Activated CD8-positive, alpha-beta memory T cell treated with anti-CD3 and anti-CD28 coated beads, Interleukin-2, amount 10 ng/mL, durations not matched to agents 7 days and 5 days (primary cell): Measurements from ENCODE around the gene TMEFF2. TPM values are rescaled to one million over a fixed set of nuclear protein-coding genes. Genes with fewer than 3 reads are reported as not detected.

Experiments
- ATAC-seq: fragments of 150-1000 bp; cut with Tn5 transposase; one replicate; pipeline ENCODE4 v1.10.0; 2021; ENCODE audit warnings: moderate library complexity
- CTCF ChIA-PET: fragments of 350-600 bp; sonication (Branson Sonifier 250); formaldehyde crosslinking; loops from one replicate; lab custom pipeline; 2021; ENCODE audit warnings: antibody characterized with exemption; lab: Charles Lee
- DNase-seq: peaks from one replicate; pipeline ENCODE4 v3.0.0-alpha.2; 2020
- H3K27ac Mint-ChIP-seq: one replicate; pipeline ENCODE4 v1.8.0; 2021; ENCODE audit warnings: mild to moderate bottlenecking, mixed read lengths
- H3K27me3 Mint-ChIP-seq: one replicate; pipeline ENCODE4 v1.8.0; 2021; ENCODE audit warnings: mixed read lengths
- H3K36me3 Mint-ChIP-seq: one replicate; pipeline ENCODE4 v1.8.0; 2021; ENCODE audit warnings: mild to moderate bottlenecking, mixed read lengths
- H3K4me1 Mint-ChIP-seq: one replicate; pipeline ENCODE4 v1.8.0; 2021; ENCODE audit warnings: mixed read lengths
- H3K4me3 Mint-ChIP-seq: one replicate; pipeline ENCODE4 v1.8.0; 2021; ENCODE audit warnings: mild to moderate bottlenecking, moderate library complexity, mixed read lengths
- H3K9me3 Mint-ChIP-seq: one replicate; pipeline ENCODE4 v1.8.0; 2022; ENCODE audit warnings: low read depth, mixed read lengths
- total RNA-seq, 2 experiments: library from RNA; stranded (reverse); gene quantifications; one replicate each; pipeline ENCODE4 v1.2.3, GENCODE V29; 2021

The TMEFF2 gene
- total RNA-seq, 2 experiments from 2014 or later, result not detected

- ATAC-seq (no peak), DNase-seq (no peak)
- CTCF ChIA-PET, result interaction anchor here (0.5 to 1.3 kb wide), 2 partner anchors 30 to 98 kb away, joined by 3 read pairs; no protein-coding TSS in a partner anchor
- Mint-ChIP-seq H3K27me3 (peaks cover 22% of the 10 kb centered on the region), H3K36me3 (no peaks in the 10 kb centered on the region), H3K4me1 (no peaks in the 10 kb centered on the region), H3K4me3 (no peak overlapping the region), H3K27ac (no peak overlapping the region), H3K9me3 (no peaks in the 10 kb centered on the region)
These were observed 130.3 kb downstream of the TMEFF2 start for GRCh38 chr2:192064459-192064858.

GRCh38 chr2:192060161-192060560, 134.6 kb downstream of the TMEFF2 start:
- CTCF ChIA-PET, result no interaction called here
- Mint-ChIP-seq H3K4me3 (no peak overlapping the region), H3K36me3 (no peaks in the 10 kb centered on the region), H3K9me3 (no peaks in the 10 kb centered on the region), H3K4me1 (no peaks in the 10 kb centered on the region), H3K27me3 (peaks cover 17% of the 10 kb centered on the region), H3K27ac (no peak overlapping the region)
- DNase-seq (no peak), ATAC-seq (no peak)

GRCh38 chr2:192059266-192059665, 135.5 kb downstream of the TMEFF2 start:
- H3K4me1 Mint-ChIP-seq, result no peaks in the 10 kb centered on the region
- DNase-seq (no peak), ATAC-seq (no peak)
- H3K36me3 Mint-ChIP-seq, result no peaks in the 10 kb centered on the region
- H3K27ac Mint-ChIP-seq, result no peak overlapping the region
- H3K9me3 Mint-ChIP-seq, result no peaks in the 10 kb centered on the region
- H3K4me3 Mint-ChIP-seq, result no peak overlapping the region
- CTCF ChIA-PET, result no interaction called here
- peaks cover 17% of the 10 kb centered on the region for H3K27me3 Mint-ChIP-seq

- H3K9me3 Mint-ChIP-seq, result no peaks in the 10 kb centered on the region
- CTCF ChIA-PET, result no interaction called here
- no peaks in the 10 kb centered on the region for H3K4me1 Mint-ChIP-seq
- no peak overlapping the region for H3K27ac Mint-ChIP-seq
- H3K36me3 Mint-ChIP-seq, result no peaks in the 10 kb centered on the region
- DNase-seq (no peak), ATAC-seq (no peak)
- H3K27me3 Mint-ChIP-seq, result peaks cover 21% of the 10 kb centered on the region
- H3K4me3 Mint-ChIP-seq, result no peak overlapping the region
These were observed 140.8 kb downstream of the TMEFF2 start for GRCh38 chr2:192053921-192054320.

GRCh38 chr2:192051533-192051932, 143.2 kb downstream of the TMEFF2 start:
- Mint-ChIP-seq H3K27ac (no peak overlapping the region), H3K4me1 (no peaks in the 10 kb centered on the region), H3K36me3 (no peaks in the 10 kb centered on the region), H3K27me3 (peaks cover 24% of the 10 kb centered on the region), H3K4me3 (no peak overlapping the region), H3K9me3 (no peaks in the 10 kb centered on the region)
- CTCF ChIA-PET, result no interaction called here
- no peak for DNase-seq
- ATAC-seq, result no peak

- ATAC-seq (no peak), DNase-seq (no peak)
- H3K4me3 Mint-ChIP-seq, result no peak overlapping the region
- no peaks in the 10 kb centered on the region for H3K36me3 Mint-ChIP-seq
- H3K4me1 Mint-ChIP-seq, result no peaks in the 10 kb centered on the region
- peaks cover 20% of the 10 kb centered on the region for H3K27me3 Mint-ChIP-seq
- H3K9me3 Mint-ChIP-seq, result no peaks in the 10 kb centered on the region
- CTCF ChIA-PET, result no interaction called here
- no peak overlapping the region for H3K27ac Mint-ChIP-seq
These were observed 145.4 kb downstream of the TMEFF2 start for GRCh38 chr2:192049362-192049761.

GRCh38 chr2:192047315-192048107, 147.2 kb downstream of the TMEFF2 start:
- Mint-ChIP-seq H3K4me1 (no peaks in the 10 kb centered on the region), H3K9me3 (no peaks in the 10 kb centered on the region), H3K27ac (no peak overlapping the region), H3K27me3 (peaks cover 18% of the 10 kb centered on the region), H3K4me3 (no peak overlapping the region), H3K36me3 (no peaks in the 10 kb centered on the region)
- DNase-seq, result no peak
- ATAC-seq, result no peak
- CTCF ChIA-PET, result no interaction called here

GRCh38 chr2:192044496-192044895, 150.2 kb downstream of the TMEFF2 start:
- CTCF ChIA-PET, result no interaction called here
- DNase-seq (no peak), ATAC-seq (no peak)
- H3K9me3 Mint-ChIP-seq, result no peaks in the 10 kb centered on the region
- H3K27ac Mint-ChIP-seq, result no peak overlapping the region
- H3K36me3 Mint-ChIP-seq, result no peaks in the 10 kb centered on the region
- H3K4me1 Mint-ChIP-seq, result no peaks in the 10 kb centered on the region
- H3K27me3 Mint-ChIP-seq, result peaks cover 6% of the 10 kb centered on the region
- no peak overlapping the region for H3K4me3 Mint-ChIP-seq

- H3K9me3 Mint-ChIP-seq, result no peaks in the 10 kb centered on the region
- H3K36me3 Mint-ChIP-seq, result no peaks in the 10 kb centered on the region
- H3K4me3 Mint-ChIP-seq, result no peak overlapping the region
- CTCF ChIA-PET, result no interaction called here
- H3K4me1 Mint-ChIP-seq, result no peaks in the 10 kb centered on the region
- ATAC-seq, result no peak
- H3K27ac Mint-ChIP-seq, result no peak overlapping the region
- no peaks in the 10 kb centered on the region for H3K27me3 Mint-ChIP-seq
- no peak for DNase-seq
These were observed 151.4 kb downstream of the TMEFF2 start for GRCh38 chr2:192043216-192043870.

- H3K9me3 Mint-ChIP-seq, result no peaks in the 10 kb centered on the region
- no peaks in the 10 kb centered on the region for H3K4me1 Mint-ChIP-seq
- H3K27me3 Mint-ChIP-seq, result no peaks in the 10 kb centered on the region
- no peaks in the 10 kb centered on the region for H3K36me3 Mint-ChIP-seq
- H3K4me3 Mint-ChIP-seq, result no peak overlapping the region
- DNase-seq (no peak), ATAC-seq (no peak)
- H3K27ac Mint-ChIP-seq, result no peak overlapping the region
- CTCF ChIA-PET, result no interaction called here
These were observed 152.6 kb downstream of the TMEFF2 start for GRCh38 chr2:192042126-192042525.

GRCh38 chr2:192038110-192038509, 156.6 kb downstream of the TMEFF2 start:
- no peaks in the 10 kb centered on the region for H3K9me3 Mint-ChIP-seq
- no peaks in the 10 kb centered on the region for H3K27me3 Mint-ChIP-seq
- CTCF ChIA-PET, result no interaction called here
- H3K36me3 Mint-ChIP-seq, result no peaks in the 10 kb centered on the region
- H3K27ac Mint-ChIP-seq, result no peak overlapping the region
- no peak for DNase-seq
- H3K4me1 Mint-ChIP-seq, result no peaks in the 10 kb centered on the region
- ATAC-seq, result no peak
- H3K4me3 Mint-ChIP-seq, result no peak overlapping the region

- no peak overlapping the region for H3K4me3 Mint-ChIP-seq
- H3K9me3 Mint-ChIP-seq, result no peaks in the 10 kb centered on the region
- no peak for ATAC-seq
- peaks cover 4% of the 10 kb centered on the region for H3K27me3 Mint-ChIP-seq
- DNase-seq, result no peak
- H3K36me3 Mint-ChIP-seq, result no peaks in the 10 kb centered on the region
- H3K27ac Mint-ChIP-seq, result no peak overlapping the region
- no peaks in the 10 kb centered on the region for H3K4me1 Mint-ChIP-seq
- CTCF ChIA-PET, result no interaction called here
These were observed 158.8 kb downstream of the TMEFF2 start for GRCh38 chr2:192035731-192036442.

GRCh38 chr2:192030856-192031255, 163.9 kb downstream of the TMEFF2 start:
- peaks cover 4% of the 10 kb centered on the region for H3K27me3 Mint-ChIP-seq
- no peaks in the 10 kb centered on the region for H3K9me3 Mint-ChIP-seq
- ATAC-seq (no peak), DNase-seq (no peak)
- H3K36me3 Mint-ChIP-seq, result no peaks in the 10 kb centered on the region
- no peak overlapping the region for H3K27ac Mint-ChIP-seq
- no peak overlapping the region for H3K4me3 Mint-ChIP-seq
- no peaks in the 10 kb centered on the region for H3K4me1 Mint-ChIP-seq
- CTCF ChIA-PET, result no interaction called here

GRCh38 chr2:192030289-192030688, 164.4 kb downstream of the TMEFF2 start:
- ATAC-seq, result no peak
- H3K9me3 Mint-ChIP-seq, result no peaks in the 10 kb centered on the region
- H3K27ac Mint-ChIP-seq, result no peak overlapping the region
- H3K27me3 Mint-ChIP-seq, result peaks cover 4% of the 10 kb centered on the region
- no peaks in the 10 kb centered on the region for H3K36me3 Mint-ChIP-seq
- no peak overlapping the region for H3K4me3 Mint-ChIP-seq
- DNase-seq, result no peak
- no peaks in the 10 kb centered on the region for H3K4me1 Mint-ChIP-seq
- CTCF ChIA-PET, result no interaction called here
